Mononuclear cell (primary cell): Measurements from ENCODE around the gene MAMLD1. TPM values are rescaled to one million over a fixed set of nuclear protein-coding genes. Genes with fewer than 3 reads are reported as not detected.

ENCODE experiments used
- H3K27me3 ChIP-seq: 2 replicates; pipeline ENCODE4 v1.6.0; 2011; ENCODE audit warnings: low read length, control low read depth; ENCODE audit not compliant: insufficient read depth
- H3K4me1 ChIP-seq: 2 replicates; pipeline ENCODE4 v1.5.1; 2011; ENCODE audit warnings: mild to moderate bottlenecking, low read length, control low read depth; ENCODE audit not compliant: insufficient read depth
- H3K4me3 ChIP-seq: 2 replicates; pipeline ENCODE4 v1.5.1; 2011; ENCODE audit warnings: mild to moderate bottlenecking, low read length, moderate library complexity
- H3K9me3 ChIP-seq: 2 replicates; pipeline ENCODE4 v1.5.1; 2011; ENCODE audit warnings: low read depth, mild to moderate bottlenecking, control low read depth, low read length
- total RNA-seq: library from RNA; depleted of rRNA; stranded (reverse); fragments of >200 nt; gene quantifications from one replicate; pipeline ENCODE4 v1.2.3, GENCODE V29; 2012

Gene MAMLD1
- total RNA-seq, 1 donor = 0.10 TPM

DNA sequence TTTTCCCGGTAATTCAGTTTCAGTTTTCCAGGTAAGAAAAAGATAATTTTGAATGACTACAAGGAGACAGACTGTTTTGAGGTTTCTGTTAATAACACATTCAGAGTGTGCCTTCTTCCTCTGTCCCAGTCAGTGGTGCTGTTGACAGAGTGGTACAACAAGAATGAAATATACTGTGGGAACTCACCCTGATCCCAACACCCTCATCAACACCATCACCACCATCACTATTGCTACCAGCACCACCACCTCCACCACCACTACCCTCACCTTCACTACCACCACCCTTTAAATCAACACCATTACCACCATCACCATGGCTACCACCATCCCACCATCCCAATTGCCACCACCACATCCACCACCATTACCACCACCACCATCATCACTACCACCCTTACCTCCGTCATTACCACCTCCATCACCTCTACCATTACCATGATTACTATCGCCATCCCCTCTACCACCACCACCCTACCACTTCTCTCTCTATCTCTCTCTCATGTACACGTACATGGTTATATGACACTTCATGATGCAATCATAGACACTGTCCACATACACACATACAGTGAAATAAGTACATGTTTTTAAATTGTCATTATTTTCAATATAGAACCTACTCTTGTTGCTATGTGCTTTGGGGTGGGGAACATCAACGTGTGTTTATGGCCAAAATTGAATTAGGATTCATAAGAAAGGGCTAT, 91.5 kb downstream of the MAMLD1 start:
- no peaks in the 10 kb centered on the region for H3K4me1 ChIP-seq
- H3K9me3 ChIP-seq = no peaks in the 10 kb centered on the region
- no peaks in the 10 kb centered on the region for H3K27me3 ChIP-seq
- no peak overlapping the region for H3K4me3 ChIP-seq

DNA sequence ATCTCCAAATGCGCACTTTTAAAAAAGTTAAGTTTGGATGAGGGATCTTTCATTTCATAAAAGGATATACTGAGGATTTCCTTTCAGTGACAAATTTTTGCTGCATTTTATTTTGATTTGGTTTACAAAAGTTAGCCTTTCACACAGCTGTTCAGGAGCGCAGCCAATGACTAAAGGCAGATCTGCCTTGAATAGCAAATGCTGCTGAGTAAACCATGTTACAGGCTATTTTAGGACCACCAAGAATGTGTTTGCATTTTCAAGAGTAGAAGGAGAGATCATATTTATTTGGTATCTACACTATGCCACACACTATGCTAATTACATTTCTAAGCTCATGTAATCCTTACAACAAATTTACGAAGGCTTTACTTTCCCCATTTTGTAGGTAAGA, 92.1 kb downstream of the MAMLD1 start:
- H3K9me3 ChIP-seq = no peaks in the 10 kb centered on the region

DNA sequence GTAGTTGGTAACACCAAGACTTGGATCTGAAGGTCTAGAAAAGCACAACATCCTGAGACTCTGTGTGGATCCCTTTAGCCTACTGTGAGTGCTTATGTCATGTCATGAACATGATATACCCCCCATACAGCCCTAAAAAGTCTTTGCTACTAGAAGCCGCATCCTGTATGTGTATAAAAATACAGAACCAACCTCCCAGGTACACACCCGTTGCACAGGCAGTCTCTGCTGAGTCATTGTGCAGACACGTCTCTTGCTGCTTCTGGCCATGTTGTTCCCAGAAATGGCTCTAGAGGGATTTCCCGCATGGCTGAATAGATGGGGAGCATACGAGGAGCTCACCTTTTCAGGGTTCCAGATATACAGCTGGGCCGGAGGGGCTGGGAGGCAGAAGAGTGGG, 93.3 kb downstream of the MAMLD1 start:
- H3K4me1 ChIP-seq = no peaks in the 10 kb centered on the region
- no peaks in the 10 kb centered on the region for H3K9me3 ChIP-seq
- no peak overlapping the region for H3K4me3 ChIP-seq
- H3K27me3 ChIP-seq = no peaks in the 10 kb centered on the region

More for the DNA sequence above, 92.1 kb downstream of the MAMLD1 start:
- H3K4me1 ChIP-seq = no peaks in the 10 kb centered on the region
- H3K27me3 ChIP-seq = no peaks in the 10 kb centered on the region
- H3K4me3 ChIP-seq = no peak overlapping the region

DNA sequence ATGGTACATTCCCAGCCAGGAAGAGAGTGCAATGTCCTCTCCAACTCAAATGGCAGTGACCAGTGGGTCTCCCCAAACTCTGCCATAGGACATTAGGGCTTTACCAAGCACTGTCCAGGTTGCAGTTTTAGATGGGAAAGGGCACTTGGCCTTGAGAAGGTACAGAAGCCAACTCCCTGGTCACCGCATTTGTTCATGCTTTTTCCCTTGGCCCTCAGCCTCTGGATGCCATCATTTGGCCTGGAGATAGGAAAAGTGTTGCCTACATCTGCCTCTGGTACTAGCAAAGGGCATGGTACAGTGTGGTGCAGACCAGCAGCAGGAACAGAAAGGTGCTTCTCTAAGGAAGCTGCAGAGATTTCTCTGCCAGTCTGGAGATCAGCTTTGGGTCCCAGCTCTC, 93.8 kb downstream of the MAMLD1 start:
- Histone ChIP-seq H3K4me3 (no peak overlapping the region), H3K4me1 (no peaks in the 10 kb centered on the region), H3K27me3 (no peaks in the 10 kb centered on the region), H3K9me3 (no peaks in the 10 kb centered on the region)

- Histone ChIP-seq H3K4me3 (no peak overlapping the region), H3K9me3 (no peaks in the 10 kb centered on the region), H3K27me3 (no peaks in the 10 kb centered on the region), H3K4me1 (no peaks in the 10 kb centered on the region)
Measured at GRCh38 chrX:150459196-150459595, 96.1 kb downstream of the MAMLD1 start.

DNA sequence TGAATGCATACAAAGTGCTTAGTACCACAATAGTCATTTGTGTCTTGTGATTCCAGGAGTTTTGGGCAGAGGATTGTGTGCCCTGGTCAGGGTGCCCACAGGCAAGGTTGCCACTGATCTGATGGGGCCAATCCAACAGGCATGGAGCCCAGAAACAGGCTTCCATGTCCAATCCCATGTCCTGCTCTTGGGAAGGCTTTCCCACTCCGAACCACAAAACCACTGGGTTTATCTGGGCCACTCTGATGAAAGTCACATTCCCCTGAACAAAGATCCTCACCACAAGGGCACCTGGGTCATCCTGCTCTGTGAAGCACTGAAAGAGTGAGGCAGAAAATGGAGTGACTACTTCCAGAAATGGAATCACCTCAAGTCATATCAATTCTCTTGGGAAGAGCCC, 96.9 kb downstream of the MAMLD1 start:
- no peaks in the 10 kb centered on the region for H3K4me1 ChIP-seq
- no peak overlapping the region for H3K4me3 ChIP-seq
- H3K27me3 ChIP-seq = no peaks in the 10 kb centered on the region
- no peaks in the 10 kb centered on the region for H3K9me3 ChIP-seq

DNA sequence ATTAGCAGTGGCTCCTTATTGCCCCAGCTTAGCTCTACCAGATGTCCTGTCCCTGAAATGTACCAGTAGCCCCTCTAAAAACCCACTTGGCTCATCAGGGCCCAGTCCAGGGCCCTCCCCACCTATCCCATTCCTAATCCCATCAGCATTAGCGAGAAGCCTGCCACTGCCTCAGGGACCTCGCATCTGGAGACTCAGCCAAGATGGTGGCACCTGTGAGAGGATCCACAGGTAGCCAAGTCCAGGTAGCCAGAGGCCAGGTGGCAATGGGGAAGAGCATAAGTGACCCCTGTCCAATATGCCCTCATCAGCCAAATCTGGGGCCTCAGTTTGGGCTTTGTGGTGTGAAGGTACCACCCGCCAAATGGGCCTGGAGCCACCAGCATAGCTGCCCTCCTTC, 97.7 kb downstream of the MAMLD1 start:
- Histone ChIP-seq H3K27me3 (no peaks in the 10 kb centered on the region), H3K4me3 (no peak overlapping the region), H3K4me1 (no peaks in the 10 kb centered on the region), H3K9me3 (no peaks in the 10 kb centered on the region)

- no peaks in the 10 kb centered on the region for H3K4me1 ChIP-seq
- H3K9me3 ChIP-seq = no peaks in the 10 kb centered on the region
- no peak overlapping the region for H3K4me3 ChIP-seq
- H3K27me3 ChIP-seq = no peaks in the 10 kb centered on the region
Measured at GRCh38 chrX:150463566-150463965, 100.4 kb downstream of the MAMLD1 start.

GRCh38 chrX:150464001-150464400, 100.9 kb downstream of the MAMLD1 start:
- no peaks in the 10 kb centered on the region for H3K27me3 ChIP-seq
- H3K4me3 ChIP-seq = no peak overlapping the region
- H3K4me1 ChIP-seq = no peaks in the 10 kb centered on the region
- H3K9me3 ChIP-seq = no peaks in the 10 kb centered on the region

GRCh38 chrX:150465326-150465725, 102.2 kb downstream of the MAMLD1 start:
- Histone ChIP-seq H3K4me1 (no peaks in the 10 kb centered on the region), H3K9me3 (no peaks in the 10 kb centered on the region), H3K27me3 (no peaks in the 10 kb centered on the region), H3K4me3 (no peak overlapping the region)

- Histone ChIP-seq H3K4me1 (no peaks in the 10 kb centered on the region), H3K27me3 (no peaks in the 10 kb centered on the region), H3K9me3 (no peaks in the 10 kb centered on the region), H3K4me3 (no peak overlapping the region)
Measured at GRCh38 chrX:150465881-150466775, 103.0 kb downstream of the MAMLD1 start.

GRCh38 chrX:150472306-150472705, 109.2 kb downstream of the MAMLD1 start:
- H3K27me3 ChIP-seq = no peaks in the 10 kb centered on the region
- peaks cover 3% of the 10 kb centered on the region for H3K4me1 ChIP-seq
- no peak overlapping the region for H3K4me3 ChIP-seq
- no peaks in the 10 kb centered on the region for H3K9me3 ChIP-seq

DNA sequence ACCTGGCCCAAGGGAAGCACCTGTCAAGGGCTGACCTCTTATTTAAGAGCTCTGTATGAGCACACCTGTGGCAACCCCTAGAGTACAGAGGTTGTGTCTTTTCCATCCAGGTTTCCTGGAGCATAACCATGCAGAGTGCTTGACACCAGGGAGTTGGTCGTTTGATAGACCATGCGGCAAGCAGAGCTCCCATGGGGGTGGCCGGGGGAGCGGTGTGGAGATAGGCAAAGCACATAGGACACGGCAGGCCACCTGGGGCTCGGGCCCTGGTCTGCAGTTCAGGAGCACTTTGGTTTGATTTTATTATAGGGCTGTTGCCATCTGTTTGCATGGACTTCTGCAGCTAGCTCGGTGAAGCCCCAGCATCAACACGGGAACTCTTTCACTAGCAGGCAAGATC, 110.3 kb downstream of the MAMLD1 start:
- Histone ChIP-seq H3K27me3 (no peaks in the 10 kb centered on the region), H3K4me3 (no peak overlapping the region), H3K9me3 (no peaks in the 10 kb centered on the region), H3K4me1 (peaks cover 13% of the 10 kb centered on the region)

GRCh38 chrX:150475461-150475860, 112.3 kb downstream of the MAMLD1 start:
- Histone ChIP-seq H3K27me3 (no peaks in the 10 kb centered on the region), H3K4me3 (no peak overlapping the region), H3K4me1 (peaks cover 21% of the 10 kb centered on the region), H3K9me3 (no peaks in the 10 kb centered on the region)

DNA sequence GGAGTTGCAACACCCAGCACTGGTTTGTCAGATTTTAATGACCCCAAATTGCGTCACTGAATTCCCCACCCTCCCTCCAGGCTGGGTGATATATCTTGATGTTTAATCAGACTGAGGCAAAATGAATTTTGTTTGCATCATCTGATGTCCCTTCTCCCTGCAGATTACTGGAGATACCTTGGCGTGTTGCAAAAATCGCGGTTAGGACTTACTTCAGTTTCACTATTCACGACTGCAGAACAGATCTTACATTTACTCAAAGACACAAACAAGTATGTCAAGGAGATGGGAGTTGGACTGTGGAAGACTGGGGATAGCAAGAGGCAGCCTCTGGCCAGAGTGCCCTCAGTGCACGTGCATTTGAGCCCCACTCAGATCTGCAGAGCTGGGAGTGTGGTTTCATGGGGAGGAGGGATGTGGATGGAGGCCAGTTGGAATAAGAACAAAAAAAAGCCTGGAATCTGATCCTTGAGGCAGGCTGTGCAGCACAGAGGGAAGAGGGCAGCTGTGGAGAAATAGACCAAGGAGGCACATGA, 113.1 kb downstream of the MAMLD1 start:
- Histone ChIP-seq H3K9me3 (no peaks in the 10 kb centered on the region), H3K4me1 (peaks cover 21% of the 10 kb centered on the region), H3K4me3 (no peak overlapping the region), H3K27me3 (no peaks in the 10 kb centered on the region)
